GM12878 (cell line): Measurements from ENCODE around the gene CTSH. TPM values are rescaled to one million over a fixed set of nuclear protein-coding genes. Genes with fewer than 3 reads are reported as not detected.
A peak's percentile ranks its signal among the peaks of the same experiment; 100 is the strongest.

Experiments used
- ATAC-seq: fragments of 200-7000 bp; cut with Tn5 transposase; 3 replicates; pipeline ENCODE4 v1.9.1; 2020; ENCODE audit warnings: mild to moderate bottlenecking, moderate library complexity
- BruUV-seq: library from RNA; stranded (reverse); fragments of 400-500 nt; replicated peaks from 2 replicates; lab custom pipeline; 2021; lab: Mats Ljungman, UMichigan
- CTCF ChIA-PET: fragments of 300-600 bp; sonication (Branson Sonifier 250); formaldehyde crosslinking; extraction: SDS; loops from one replicate; lab custom pipeline; 2021; ENCODE audit warnings: inconsistent platforms; lab: Yijun Ruan, JAX
- POLR2A ChIA-PET: fragments of 350-600 bp; formaldehyde crosslinking; extraction: SDS; loops from one replicate; lab custom pipeline; 2021; ENCODE audit warnings: inconsistent platforms; lab: Charles Lee
- RAD21 ChIA-PET: fragments of 300-600 bp; sonication (Branson Sonifier 250); formaldehyde crosslinking; loops from one replicate; lab custom pipeline; 2023; ENCODE audit warnings: antibody characterized with exemption; ENCODE audit not compliant: unreplicated experiment; lab: Charles Lee
- SMC1A ChIA-PET: fragments of 300-600 bp; sonication (Branson Sonifier 250); formaldehyde crosslinking; loops from one replicate; lab custom pipeline; 2023; ENCODE audit not compliant: unreplicated experiment, uncharacterized antibody; lab: Charles Lee
- DNase-seq: peaks from one replicate; pipeline ENCODE4 v3.0.0-alpha.2; 2011; ENCODE audit warnings: low read depth, low spot score
- FAIRE-seq: peaks from 3 replicates; lab custom pipeline; 2011; peaks lifted over from hg19 to GRCh38; lab: Jason Lieb, UNC
- H2AFZ ChIP-seq: 2 replicates; pipeline ENCODE4 v1.6.0; 2011; ENCODE audit warnings: low read depth, low read length, control low read depth; ENCODE audit not compliant: control insufficient read depth
- H3K27ac ChIP-seq: 2 replicates; pipeline ENCODE4 v1.5.1; 2011; ENCODE audit warnings: control low read depth; ENCODE audit not compliant: control insufficient read depth, insufficient read depth
- H3K27me3 ChIP-seq, 2 experiments: replicated peaks in 1 of 2; 2 replicates each; pipeline versions ENCODE4 v1.6.0 to v1.6.1; 2011; ENCODE audit warnings: low read length in 1 of 2; ENCODE audit not compliant: control insufficient read depth in 2 of 2, insufficient read depth in 2 of 2
- H3K36me3 ChIP-seq, 2 experiments: 2 replicates each; pipeline ENCODE4 v1.5.1; 2011; ENCODE audit warnings: low read length in 1 of 2; ENCODE audit not compliant: control insufficient read depth in 2 of 2, insufficient read depth in 2 of 2
- H3K4me1 ChIP-seq: 2 replicates; pipeline ENCODE4 v1.6.1; 2011; ENCODE audit warnings: mild to moderate bottlenecking, low read length, moderate library complexity, mixed read lengths; ENCODE audit not compliant: control insufficient read depth, insufficient read depth
- H3K4me2 ChIP-seq: 2 replicates; pipeline ENCODE4 v1.6.0; 2011; ENCODE audit warnings: control low read depth; ENCODE audit not compliant: control insufficient read depth, insufficient read depth
- H3K4me3 ChIP-seq: fragments of 200-600 bp; sonication (generic); 2 replicates; pipeline ENCODE4 v1.5.1; 2016
- H3K79me2 ChIP-seq: 2 replicates; pipeline ENCODE4 v1.6.0; 2011; ENCODE audit warnings: low read length; ENCODE audit not compliant: control insufficient read depth, insufficient read depth
- H3K9ac ChIP-seq: 2 replicates; pipeline ENCODE4 v1.8.0; 2011; ENCODE audit warnings: low read length, control low read depth, mixed read lengths; ENCODE audit not compliant: control insufficient read depth, insufficient read depth
- H3K9me3 ChIP-seq: replicated peaks from 3 replicates; pipeline ENCODE4 v1.5.1; 2011; ENCODE audit warnings: mild to moderate bottlenecking, low read length; ENCODE audit not compliant: control insufficient read depth, insufficient read depth
- H4K20me1 ChIP-seq: 2 replicates; pipeline ENCODE4 v1.6.0; 2011; ENCODE audit not compliant: control insufficient read depth, insufficient read depth
- MEF2B ChIP-seq: fragments of 450-650 bp; IDR thresholded peaks from 2 replicates; pipeline ENCODE4 v1.6.1; 2018; ENCODE audit warnings: mild to moderate bottlenecking, moderate library complexity; ENCODE audit not compliant: partially characterized antibody, poor library complexity, severe bottlenecking
- POLR2A ChIP-seq: IDR thresholded peaks from 2 replicates; pipeline ENCODE4 v1.6.1; 2011; ENCODE audit warnings: low read depth, mild to moderate bottlenecking, low read length
- POLR2AphosphoS5 ChIP-seq: IDR thresholded peaks from 2 replicates; pipeline ENCODE4 v1.6.1; 2011; ENCODE audit warnings: mild to moderate bottlenecking, low read length, inconsistent platforms
- SMAD1 ChIP-seq: fragments of 450-650 bp; IDR thresholded peaks from 2 replicates; pipeline ENCODE4 v1.6.1; 2018; ENCODE audit warnings: mild to moderate bottlenecking, low read depth; ENCODE audit not compliant: partially characterized antibody
- SUZ12 ChIP-seq: fragments of 200-600 bp; sonication (generic); IDR thresholded peaks from one replicate; pipeline ENCODE4 v1.6.1; 2018; ENCODE audit warnings: antibody characterized with exemption, mild to moderate bottlenecking; ENCODE audit not compliant: unreplicated experiment
- ZBTB33 ChIP-seq: fragments of 450-650 bp; IDR thresholded peaks from 2 replicates; pipeline ENCODE4 v1.6.1; 2017; ENCODE audit warnings: mild to moderate bottlenecking
- WGBS: methylation state at CpG from one replicate; pipeline ENCODE4 v1.1.6; 2016; ENCODE audit warnings: low lambda C conversion rate; ENCODE audit not compliant: insufficient replicate concordance, insufficient coverage; ENCODE audit errors: missing lambda C conversion rate; 5-methylcytosine and 5-hydroxymethylcytosine counted together
- in situ Hi-C: fragments of 300-500 bp; cut with MboI; formaldehyde crosslinking; loops from 9 replicates; pipeline ENCODE4 v1.14.3; 2018; ENCODE audit warnings: mixed read lengths
- intact Hi-C: fragments of 100-400 bp; cut with micrococcal nuclease; formaldehyde crosslinking; loops from one replicate; pipeline ENCODE4 v1.14.2; 2022; ENCODE audit not compliant: unreplicated experiment
- polyA plus RNA-seq, 11 experiments: library from polyadenylated mRNA; depleted of rRNA in 4 of 11; unstranded in 6 of 11; stranded (reverse) in 5 of 11; fragments of >200 nt; fragmentation: Nextera tagmentation in 4 of 11; fragmentation: Illumina TruSeq in 1 of 11; extraction: Ambion mirVana in 4 of 11; extraction: Trizol in 1 of 11; gene quantifications; 1 replicate in 1 of 11; 2 replicates in 10 of 11; pipeline versions ENCODE4 v1.2.1 to v1.2.3, GENCODE V29; 2011 to 2016; ENCODE audit warnings: inconsistent platforms in 2 of 11, missing spikeins in 2 of 11, low read depth in 1 of 11
- total RNA-seq, 4 experiments: library from RNA; depleted of rRNA in 3 of 4; stranded (reverse); fragments of >200 nt in 3 of 4; fragmentation: Illumina TruSeq in 1 of 4; extraction: Trizol in 1 of 4; gene quantifications; 2 replicates each; pipeline versions ENCODE4 v1.2.1 to v1.2.3, GENCODE V29; 2013 to 2021

CTSH gene
- total and polyA plus RNA-seq, 10 of the 15 experiments (the other 5 are each of a cell fraction or from before 2014, with no cell fraction given), result 30.2 to 1,212 (median 519) TPM

GRCh38 chr15:78943692-78944091 is 1.2 kb downstream of the CTSH start:
- no peak overlapping the region for H2AFZ ChIP-seq
- no peaks in the 10 kb centered on the region for H3K9me3 ChIP-seq
- SMC1A ChIA-PET, result interaction anchor here (0.7 to 6.6 kb wide), 8 partner anchors 33 to 1001 kb away, joined by 3 to 79 read pairs (median 3); no protein-coding TSS in a partner anchor
- RAD21 ChIA-PET, result interaction anchor here (0.6 to 2.8 kb wide), 8 partner anchors 35 to 70 kb away, joined by 3 to 53 read pairs (median 6); partner anchors contain the start of gene MORF4L1
- TF ChIP-seq SMAD1 (no peak), SUZ12 (no peak), POLR2A (no peak)
- no peaks in the 10 kb centered on the region for H4K20me1 ChIP-seq
- peak; percentile 1 for ATAC-seq
- intact Hi-C loops, result loop anchor here (2.0 kb wide), 1 partner anchor 71 kb away; the partner anchor contains the start of gene MORF4L1
- CTCF ChIA-PET, result interaction anchor here (0.7 to 2.5 kb wide), 8 partner anchors 8 to 241 kb away, joined by 3 to 43 read pairs (median 4); no protein-coding TSS in a partner anchor
- no peaks in the 10 kb centered on the region; a peak in 1 of 4 replicates for H3K27me3 ChIP-seq
- H3K27ac ChIP-seq, result peak overlapping the region; percentile 96
- H3K4me1 ChIP-seq, result peaks cover 4% of the 10 kb centered on the region; the same call in 1 of the 2 replicates
- H3K36me3 ChIP-seq, result no peaks in the 10 kb centered on the region
- H3K9ac ChIP-seq, result peak overlapping the region; percentile 95
- FAIRE-seq, result no peak
- peaks cover 52% of the 10 kb centered on the region for H3K79me2 ChIP-seq
- peak overlapping the region; percentile 96 for H3K4me3 ChIP-seq
- under 1% methylated on average over 7 of the region's 7 CpGs for WGBS
- H3K4me2 ChIP-seq, result peak overlapping the region; percentile 93
- DNase-seq, result no peak
- POLR2A ChIA-PET, result interaction anchor here (0.8 to 3.2 kb wide), 7 partner anchors 8 to 895 kb away, joined by 3 to 40 read pairs (median 10); partner anchors contain the start of gene MORF4L1
- TSS peak; percentile 49 for BruUV-seq
- in situ Hi-C loops, result no loop called here

GRCh38 chr15:78942741-78943140 is 2.1 kb downstream of the CTSH start:
- POLR2A ChIA-PET, result interaction anchor here (2.8 to 3.2 kb wide), 2 partner anchors 35 to 62 kb away, joined by 15 to 40 read pairs; no protein-coding TSS in a partner anchor

More at GRCh38 chr15:78942741-78943140, 2.1 kb downstream of the CTSH start:
- H3K79me2 ChIP-seq, result peaks cover 59% of the 10 kb centered on the region
- no peak overlapping the region for H2AFZ ChIP-seq
- H3K9ac ChIP-seq, result peak overlapping the region; percentile 95
- WGBS, result 1% methylated on average over 4 of the region's 4 CpGs
- SMC1A ChIA-PET, result interaction anchor here (0.9 to 6.6 kb wide), 4 partner anchors 8 to 69 kb away, joined by 3 to 79 read pairs (median 11); no protein-coding TSS in a partner anchor
- ATAC-seq (no peak), DNase-seq (no peak)
- intact Hi-C loops, result no loop called here
- H3K27ac ChIP-seq, result peak overlapping the region; percentile 96
- peaks cover 0 to 2% of the 10 kb centered on the region in 2 experiments; a peak in 1 of 4 replicates for H3K36me3 ChIP-seq
- H3K4me1 ChIP-seq, result peaks cover 11% of the 10 kb centered on the region
- no peaks in the 10 kb centered on the region; a peak in 1 of 4 replicates for H3K27me3 ChIP-seq
- RAD21 ChIA-PET, result interaction anchor here (2.4 to 2.8 kb wide), 2 partner anchors 36 to 61 kb away, joined by 7 to 53 read pairs; no protein-coding TSS in a partner anchor
- in situ Hi-C loops, result no loop called here
- H4K20me1 ChIP-seq, result no peaks in the 10 kb centered on the region
- H3K4me2 ChIP-seq, result peak overlapping the region; percentile 93
- TF ChIP-seq MEF2B (peak; percentile 79), ZBTB33 (no peak), POLR2AphosphoS5 (peak; percentile 19; the same call in 1 of the 2 replicates)
- TF ChIP-seq, all 136 proteins: peak for 2
- no peaks in the 10 kb centered on the region for H3K9me3 ChIP-seq
- CTCF ChIA-PET, result interaction anchor here (1.3 to 2.5 kb wide), 3 partner anchors 35 to 242 kb away, joined by 3 to 43 read pairs (median 5); no protein-coding TSS in a partner anchor
- no peak for FAIRE-seq
- BruUV-seq, result TSS peak; percentile 90
- peak overlapping the region; percentile 96 for H3K4me3 ChIP-seq
